Hematopoietic multipotent progenitor cell treated with erythropoietin and hydrocortisone succinate and interleukin-3 and kit ligand, for 6 days (in vitro differentiated cells): Measurements from ENCODE around the gene CST4.
"Not testable (repeated sequence)": the region's sequence is repeated elsewhere in the genome, so short reads cannot be mapped to it uniquely, and the experiment has no call there.

ENCODE experiments used
- DNase-seq: peaks from one replicate; pipeline ENCODE4 v3.0.0-alpha.2; 2015

The CST4 gene

GRCh38 chr20:23688684-23689398 lies at the start of gene CST4:
CST4 (minus strand) TSS chr20:23689038; CDS start chr20:23688969, 69 bp downstream.
- DNase-seq, result not testable (repeated sequence)

- peak; percentile 24 for DNase-seq
Observed at GRCh38 chr20:23735391-23735790, 46.6 kb upstream of the CST4 start.

GRCh38 chr20:23734949-23735348 lies 46.1 kb upstream of the CST4 start:
- DNase-seq, result not testable (repeated sequence)

GRCh38 chr20:23734440-23734839 lies 45.6 kb upstream of the CST4 start:
- peak; percentile 4 for DNase-seq

GRCh38 chr20:23727016-23727415 lies 38.2 kb upstream of the CST4 start:
- peak; percentile 4 for DNase-seq

- DNase-seq, result no peak
Observed at GRCh38 chr20:23725102-23725501, 36.3 kb upstream of the CST4 start.

- DNase-seq, result peak; percentile 35
Observed at GRCh38 chr20:23723659-23724307, 34.9 kb upstream of the CST4 start.

GRCh38 chr20:23722851-23723250 lies 34.0 kb upstream of the CST4 start:
- not testable (repeated sequence) for DNase-seq

- no peak for DNase-seq
Observed at GRCh38 chr20:23721962-23722361, 33.1 kb upstream of the CST4 start.

GRCh38 chr20:23719351-23719750 lies 30.5 kb upstream of the CST4 start:
- DNase-seq, result not testable (repeated sequence)

- not testable (repeated sequence) for DNase-seq
Observed at GRCh38 chr20:23711778-23712177, 22.9 kb upstream of the CST4 start.

GRCh38 chr20:23710771-23711170 lies 21.9 kb upstream of the CST4 start:
- DNase-seq, result no peak

GRCh38 chr20:23705895-23706294 lies 17.1 kb upstream of the CST4 start:
- DNase-seq, result no peak

GRCh38 chr20:23702021-23702420 lies 13.2 kb upstream of the CST4 start:
- DNase-seq, result no peak

- DNase-seq, result no peak
Observed at GRCh38 chr20:23700931-23701330, 12.1 kb upstream of the CST4 start.

GRCh38 chr20:23697947-23698346 lies 9.1 kb upstream of the CST4 start:
- DNase-seq, result no peak

GRCh38 chr20:23695068-23695395 lies 6.2 kb upstream of the CST4 start:
- DNase-seq, result not testable (repeated sequence)

- not testable (repeated sequence) for DNase-seq
Observed at GRCh38 chr20:23694178-23695067, 5.6 kb upstream of the CST4 start.

GRCh38 chr20:23692725-23693619 lies 4.1 kb upstream of the CST4 start:
- DNase-seq, result not testable (repeated sequence)

- DNase-seq, result no peak
Observed at GRCh38 chr20:23691675-23692074, 2.8 kb upstream of the CST4 start.

- no peak for DNase-seq
Observed at GRCh38 chr20:23690581-23690980, 1.7 kb upstream of the CST4 start.

- DNase-seq, result no peak
Observed at GRCh38 chr20:23689399-23689690, 507 bp upstream of the CST4 start.

GRCh38 chr20:23687986-23688385 lies 852 bp downstream of the CST4 start:
- DNase-seq, result no peak
